SU-DHL-6 (cell line): ENCODE measurements around the gene TCN1.

Experiments
- CTCF ChIP-seq: fragments of 200-600 bp; sonication (generic); IDR thresholded peaks from one replicate; pipeline ENCODE4 v1.5.1; 2017; ENCODE audit warnings: antibody characterized with exemption, mild to moderate bottlenecking, low read length, moderate library complexity; ENCODE audit not compliant: insufficient read depth, poor library complexity, severe bottlenecking
- EZH2phosphoT487 ChIP-seq: fragments of 200-600 bp; sonication (generic), shearing (Covaris generic); conservative IDR thresholded peaks from 2 replicates; pipeline ENCODE4 v1.6.1; 2018; ENCODE audit warnings: mild to moderate bottlenecking, antibody characterized with exemption, low read length, moderate library complexity, mixed read lengths

DNA sequence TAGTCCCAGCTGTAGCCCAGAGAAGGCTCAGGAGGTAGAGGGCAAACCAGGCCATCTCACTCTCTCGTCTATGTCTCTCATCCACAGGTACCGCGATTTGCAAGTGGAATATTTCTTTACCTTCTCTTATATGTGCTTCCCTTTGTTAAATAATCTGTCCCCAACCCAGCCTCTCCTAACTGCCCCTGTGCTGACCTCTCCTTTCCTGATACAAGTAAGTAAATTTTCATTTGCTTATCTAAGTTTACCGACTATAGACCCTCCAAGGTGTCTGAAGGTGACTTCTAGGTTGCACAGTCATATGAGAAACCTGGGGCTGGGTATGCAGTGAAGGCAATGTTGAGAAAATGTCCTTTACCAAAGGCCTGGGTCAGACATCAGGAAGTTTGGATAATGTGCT is 20.9 kb downstream of the TCN1 start, which contains the start of gene CBLIF:
- no peak for TF ChIP-seq CTCF
- TF ChIP-seq EZH2phosphoT487: no peak
